PC-3 (cell line): ENCODE data around the gene DCLK1. TPM values are rescaled to one million over a fixed set of nuclear protein-coding genes. Genes with fewer than 3 reads are reported as not detected.

ENCODE experiments used
- ATAC-seq: fragments of 200-7000 bp; cut with Tn5 transposase; 2 replicates; pipeline ENCODE4 v1.9.1; 2020; ENCODE audit warnings: mild to moderate bottlenecking, moderate library complexity
- BruUV-seq: library from RNA; stranded (reverse); fragments of 400-500 nt; replicated peaks from 2 replicates; lab custom pipeline; 2021; lab: Mats Ljungman, UMichigan
- CTCF ChIA-PET: fragments of 300-600 bp; sonication (Branson Sonifier 250); formaldehyde crosslinking; loops from one replicate; lab custom pipeline; 2022; ENCODE audit warnings: antibody characterized with exemption; lab: Charles Lee
- POLR2A ChIA-PET: fragments of 300-600 bp; sonication (Branson Sonifier 250); formaldehyde crosslinking; loops from one replicate; lab custom pipeline; 2022; ENCODE audit warnings: antibody characterized with exemption; ENCODE audit not compliant: unreplicated experiment; lab: Charles Lee
- DNase-seq: peaks from one replicate; pipeline ENCODE4 v3.0.0-alpha.2; 2015
- H2AFZ ChIP-seq: fragments of 300-600 bp; sonication (generic); 2 replicates; pipeline ENCODE4 v1.6.0; 2016; ENCODE audit warnings: antibody characterized with exemption, low read length
- H3F3A ChIP-seq: fragments of 300-600 bp; sonication (generic); one replicate; pipeline ENCODE4 v1.6.0; 2017; ENCODE audit warnings: antibody characterized with exemption, low read length, control low read depth, mild to moderate bottlenecking; ENCODE audit not compliant: unreplicated experiment
- H3K27ac ChIP-seq: fragments of 300-600 bp; sonication (generic); 2 replicates; pipeline ENCODE4 v1.5.1; 2016; ENCODE audit warnings: mild to moderate bottlenecking, low read length
- H3K27me3 ChIP-seq: fragments of 300-600 bp; sonication (generic); 2 replicates; pipeline ENCODE4 v1.6.1; 2016; ENCODE audit warnings: low read length, mixed read lengths
- H3K36me3 ChIP-seq: fragments of 300-600 bp; sonication (generic); 2 replicates; pipeline ENCODE4 v1.6.1; 2016; ENCODE audit warnings: low read depth, mixed run types, low read length, mixed read lengths
- H3K4me1 ChIP-seq: fragments of 300-600 bp; sonication (generic); 2 replicates; pipeline ENCODE4 v1.5.1; 2016; ENCODE audit warnings: low read length; ENCODE audit not compliant: insufficient read depth
- H3K4me2 ChIP-seq: fragments of 300-600 bp; sonication (generic); 2 replicates; pipeline ENCODE4 v1.6.0; 2016; ENCODE audit warnings: low read length
- H3K4me3 ChIP-seq: fragments of 300-600 bp; sonication (generic); 2 replicates; pipeline ENCODE4 v1.5.1; 2016; ENCODE audit warnings: mild to moderate bottlenecking, low read length, mixed read lengths
- H3K79me2 ChIP-seq: fragments of 300-600 bp; sonication (generic); 2 replicates; pipeline ENCODE4 v1.6.1; 2017; ENCODE audit warnings: low read length, mixed read lengths
- H3K9ac ChIP-seq: fragments of 300-600 bp; sonication (generic); 2 replicates; pipeline ENCODE4 v1.6.0; 2016; ENCODE audit warnings: mild to moderate bottlenecking, low read length
- H3K9me2 ChIP-seq: fragments of 300-600 bp; sonication (generic); replicated peaks from 2 replicates; pipeline ENCODE4 v1.6.1; 2016; ENCODE audit warnings: mixed run types, low read length, mixed read lengths
- H3K9me3 ChIP-seq: fragments of 300-600 bp; sonication (generic); 2 replicates; pipeline ENCODE4 v1.6.1; 2016; ENCODE audit warnings: low read length, mixed read lengths
- H4K20me1 ChIP-seq: fragments of 300-600 bp; sonication (generic); 2 replicates; pipeline ENCODE4 v1.6.1; 2016; ENCODE audit warnings: low read length, mixed read lengths
- CTCF ChIP-seq: fragments of 300-600 bp; sonication (generic); conservative IDR thresholded peaks from 2 replicates; pipeline ENCODE4 v1.5.1; 2017; ENCODE audit warnings: antibody characterized with exemption, low read depth, mild to moderate bottlenecking, low read length
- EZH2 ChIP-seq: fragments of 300-600 bp; sonication (generic); IDR thresholded peaks from one replicate; pipeline ENCODE4 v1.6.1; 2017; ENCODE audit warnings: antibody characterized with exemption, mild to moderate bottlenecking, low read length; ENCODE audit not compliant: unreplicated experiment
- EZH2phosphoT487 ChIP-seq: fragments of 300-600 bp; sonication (generic); IDR thresholded peaks from 2 replicates; pipeline ENCODE4 v1.6.1; 2018; ENCODE audit warnings: mild to moderate bottlenecking, antibody characterized with exemption, low read length, borderline replicate concordance
- intact Hi-C: fragments of 100-400 bp; cut with micrococcal nuclease; formaldehyde crosslinking; loops from 2 replicates; pipeline ENCODE4 v1.9.0; 2023
- total RNA-seq: library from RNA; depleted of rRNA; stranded (reverse); fragments of >200 nt; gene quantifications from 2 replicates; pipeline ENCODE4 v1.2.3, GENCODE V29; 2014

The DCLK1 gene
- total RNA-seq, 1 experiment from 2014 or later: not detected

- ATAC-seq (no peak), DNase-seq (no peak)
- no peaks in the 10 kb centered on the region for H3K36me3 ChIP-seq
- CTCF ChIA-PET: no interaction called here
- no peaks in the 10 kb centered on the region for H3K4me1 ChIP-seq
- H3K27ac ChIP-seq: no peak overlapping the region
- H2AFZ ChIP-seq: no peak overlapping the region
- no peaks in the 10 kb centered on the region for H4K20me1 ChIP-seq
- no peaks in the 10 kb centered on the region for H3F3A ChIP-seq
- no peaks in the 10 kb centered on the region for H3K9me3 ChIP-seq
- H3K27me3 ChIP-seq: no peaks in the 10 kb centered on the region
- no peaks in the 10 kb centered on the region for H3K9me2 ChIP-seq
- TF ChIP-seq EZH2phosphoT487: no peak
- no peak overlapping the region for H3K4me2 ChIP-seq
- no peaks in the 10 kb centered on the region for H3K79me2 ChIP-seq
- intact Hi-C loops: no loop called here
- no peak overlapping the region for H3K4me3 ChIP-seq
- POLR2A ChIA-PET: no interaction called here
- no peak overlapping the region for H3K9ac ChIP-seq
- no TSS peak for BruUV-seq
These were observed 282.6 kb downstream of the DCLK1 start for GRCh38 chr13:35848336-35849255.

- Histone ChIP-seq H3K4me2 (no peak overlapping the region), H3K4me3 (no peak overlapping the region), H3K9ac (no peak overlapping the region), H3K9me2 (no peaks in the 10 kb centered on the region), H4K20me1 (no peaks in the 10 kb centered on the region), H3F3A (no peaks in the 10 kb centered on the region), H2AFZ (no peak overlapping the region), H3K79me2 (no peaks in the 10 kb centered on the region), H3K36me3 (no peaks in the 10 kb centered on the region), H3K27ac (no peak overlapping the region), H3K4me1 (no peaks in the 10 kb centered on the region), H3K9me3 (no peaks in the 10 kb centered on the region), H3K27me3 (no peaks in the 10 kb centered on the region)
- CTCF ChIA-PET: no interaction called here
- POLR2A ChIA-PET: no interaction called here
- no peak for ATAC-seq
- intact Hi-C loops: no loop called here
- DNase-seq: no peak
- BruUV-seq: no TSS peak
- TF ChIP-seq EZH2phosphoT487 (no peak), EZH2 (no peak), CTCF (no peak)
These were observed 287.9 kb downstream of the DCLK1 start for GRCh38 chr13:35843272-35843671.

GRCh38 chr13:35841060-35841521 lies 290.1 kb downstream of the DCLK1 start:
- H2AFZ ChIP-seq: no peak overlapping the region
- H3K27me3 ChIP-seq: no peaks in the 10 kb centered on the region
- no peak for DNase-seq
- H3K36me3 ChIP-seq: no peaks in the 10 kb centered on the region
- no TSS peak for BruUV-seq
- no peak for TF ChIP-seq EZH2phosphoT487
- no peak for TF ChIP-seq CTCF
- no peak overlapping the region for H3K4me3 ChIP-seq
- H3K9me3 ChIP-seq: no peaks in the 10 kb centered on the region
- H4K20me1 ChIP-seq: no peaks in the 10 kb centered on the region
- ChIA-PET CTCF (no interaction called here), POLR2A (no interaction called here)
- no peaks in the 10 kb centered on the region for H3K79me2 ChIP-seq
- no peaks in the 10 kb centered on the region for H3F3A ChIP-seq
- intact Hi-C loops: no loop called here
- H3K9ac ChIP-seq: no peak overlapping the region
- no peak for ATAC-seq
- no peaks in the 10 kb centered on the region for H3K9me2 ChIP-seq
- no peaks in the 10 kb centered on the region for H3K4me1 ChIP-seq
- H3K4me2 ChIP-seq: no peak overlapping the region
- no peak overlapping the region for H3K27ac ChIP-seq
